HPDE6-E6E7 (cell line): ENCODE results near the gene RRH.
"Not testable (repeated sequence)": the region's sequence is repeated elsewhere in the genome, so short reads cannot be mapped to it uniquely, and the experiment has no call there.

ENCODE experiments used
- DNase-seq: peaks from one replicate; pipeline ENCODE4 v3.0.0; 2011; ENCODE audit warnings: missing footprints; ENCODE audit errors: extremely low spot score

The RRH gene

GRCh38 chr4:109846395-109847098 is 18.8 kb downstream of the RRH start:
- no peak for DNase-seq

GRCh38 chr4:109847896-109848442 is 20.2 kb downstream of the RRH start, which contains the start of gene LRIT3:
LRIT3 (plus strand) TSS chr4:109848107; CDS start chr4:109848202, 95 bp downstream.
- DNase-seq = no peak

GRCh38 chr4:109848501-109848900 is 20.7 kb downstream of the RRH start:
- DNase-seq = no peak

GRCh38 chr4:109850601-109851000 is 22.8 kb downstream of the RRH start:
- no peak for DNase-seq

- DNase-seq = not testable (repeated sequence)
Measured at GRCh38 chr4:109859426-109860300, 31.9 kb downstream of the RRH start.

- no peak for DNase-seq
Measured at GRCh38 chr4:109861271-109861670, 33.5 kb downstream of the RRH start.

GRCh38 chr4:109861916-109862511 is 34.2 kb downstream of the RRH start:
- DNase-seq = no peak

GRCh38 chr4:109864134-109864533 is 36.4 kb downstream of the RRH start:
- no peak for DNase-seq

GRCh38 chr4:109870061-109870460 is 42.3 kb downstream of the RRH start:
- DNase-seq = no peak

- DNase-seq = no peak
Measured at GRCh38 chr4:109872065-109872464, 44.3 kb downstream of the RRH start.

GRCh38 chr4:109872950-109873656 is 45.3 kb downstream of the RRH start:
- DNase-seq = no peak

- DNase-seq = no peak
Measured at GRCh38 chr4:109873791-109874514, 46.2 kb downstream of the RRH start.

GRCh38 chr4:109875106-109875505 is 47.3 kb downstream of the RRH start:
- no peak for DNase-seq

- not testable (repeated sequence) for DNase-seq
Measured at GRCh38 chr4:109875553-109875952, 47.8 kb downstream of the RRH start.

- DNase-seq = no peak
Measured at GRCh38 chr4:109876634-109877265, 49.0 kb downstream of the RRH start.

- no peak for DNase-seq
Measured at GRCh38 chr4:109877400-109877799, 49.6 kb downstream of the RRH start.

- DNase-seq = no peak
Measured at GRCh38 chr4:109878355-109878754, 50.6 kb downstream of the RRH start.

- no peak for DNase-seq
Measured at GRCh38 chr4:109879081-109879480, 51.3 kb downstream of the RRH start.

GRCh38 chr4:109879636-109880314 is 52.0 kb downstream of the RRH start:
- no peak for DNase-seq

- DNase-seq = no peak
Measured at GRCh38 chr4:109886303-109886702, 58.5 kb downstream of the RRH start.
